ENCODE data around the gene SLC9A7.

The SLC9A7 gene

DNA sequence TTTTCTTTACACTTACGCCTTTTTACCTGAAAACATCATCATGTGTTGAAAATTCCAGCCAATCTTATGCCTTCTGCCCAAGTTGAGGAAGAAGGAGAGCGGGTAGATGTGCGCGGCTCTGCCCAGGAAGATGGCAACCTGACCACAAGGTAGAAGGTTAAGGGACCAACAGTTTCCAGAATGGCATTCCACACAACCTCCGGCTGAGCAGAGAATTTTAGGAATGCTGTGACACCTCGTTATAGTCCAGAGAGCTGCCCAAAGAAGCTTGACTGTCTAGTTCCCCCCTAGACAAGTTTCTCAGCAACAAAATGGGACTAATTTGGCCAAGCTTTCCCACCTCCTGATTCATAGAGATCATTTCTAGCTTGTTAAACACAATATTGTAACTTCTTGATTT lies 110.3 kb downstream of the SLC9A7 start:
- TF ChIP-seq, protein P1, sequence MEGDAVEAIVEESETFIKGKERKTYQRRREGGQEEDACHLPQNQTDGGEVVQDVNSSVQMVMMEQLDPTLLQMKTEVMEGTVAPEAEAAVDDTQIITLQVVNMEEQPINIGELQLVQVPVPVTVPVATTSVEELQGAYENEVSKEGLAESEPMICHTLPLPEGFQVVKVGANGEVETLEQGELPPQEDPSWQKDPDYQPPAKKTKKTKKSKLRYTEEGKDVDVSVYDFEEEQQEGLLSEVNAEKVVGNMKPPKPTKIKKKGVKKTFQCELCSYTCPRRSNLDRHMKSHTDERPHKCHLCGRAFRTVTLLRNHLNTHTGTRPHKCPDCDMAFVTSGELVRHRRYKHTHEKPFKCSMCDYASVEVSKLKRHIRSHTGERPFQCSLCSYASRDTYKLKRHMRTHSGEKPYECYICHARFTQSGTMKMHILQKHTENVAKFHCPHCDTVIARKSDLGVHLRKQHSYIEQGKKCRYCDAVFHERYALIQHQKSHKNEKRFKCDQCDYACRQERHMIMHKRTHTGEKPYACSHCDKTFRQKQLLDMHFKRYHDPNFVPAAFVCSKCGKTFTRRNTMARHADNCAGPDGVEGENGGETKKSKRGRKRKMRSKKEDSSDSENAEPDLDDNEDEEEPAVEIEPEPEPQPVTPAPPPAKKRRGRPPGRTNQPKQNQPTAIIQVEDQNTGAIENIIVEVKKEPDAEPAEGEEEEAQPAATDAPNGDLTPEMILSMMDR (IDR thresholded peaks at IDR 0.05; ENCODE audit: borderline replicate concordance, control extremely low read depth, extremely low read depth, insufficient read depth, missing control alignments) = no peak
- DNase-seq (ENCODE audit: low spot score) = no peak
- in situ Hi-C loops (cut with MboI; ENCODE audit: low sequenced_read_pairs, unreplicated experiment) = no loop called here

DNA sequence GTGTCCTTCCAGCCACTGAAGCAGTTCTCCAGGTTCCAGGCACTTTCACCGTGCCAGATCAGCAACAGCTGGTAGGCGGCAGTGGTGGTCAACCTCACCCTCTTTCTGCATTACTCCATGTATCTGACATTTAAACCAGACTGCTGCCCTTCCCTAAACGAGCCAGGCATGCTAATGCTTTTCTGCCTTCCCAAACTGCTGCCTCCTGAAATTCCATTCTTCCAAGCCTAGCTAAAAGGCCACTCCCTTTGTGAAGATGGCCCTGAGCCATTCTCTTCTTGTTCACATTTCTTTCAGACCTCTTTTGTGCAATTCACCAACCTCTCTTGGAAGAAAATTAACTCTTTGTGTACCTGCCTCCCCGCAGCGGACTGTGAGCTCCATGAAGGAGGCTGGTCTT lies 111.7 kb downstream of the SLC9A7 start:
- in situ Hi-C loops (cut with MboI; ENCODE audit: low sequenced_read_pairs, unreplicated experiment) = no loop called here
- TF ChIP-seq, protein P1 (IDR thresholded peaks at IDR 0.05; ENCODE audit: borderline replicate concordance, control extremely low read depth, extremely low read depth, insufficient read depth, missing control alignments) = no peak
- no peak for DNase-seq (ENCODE audit: low spot score)

DNA sequence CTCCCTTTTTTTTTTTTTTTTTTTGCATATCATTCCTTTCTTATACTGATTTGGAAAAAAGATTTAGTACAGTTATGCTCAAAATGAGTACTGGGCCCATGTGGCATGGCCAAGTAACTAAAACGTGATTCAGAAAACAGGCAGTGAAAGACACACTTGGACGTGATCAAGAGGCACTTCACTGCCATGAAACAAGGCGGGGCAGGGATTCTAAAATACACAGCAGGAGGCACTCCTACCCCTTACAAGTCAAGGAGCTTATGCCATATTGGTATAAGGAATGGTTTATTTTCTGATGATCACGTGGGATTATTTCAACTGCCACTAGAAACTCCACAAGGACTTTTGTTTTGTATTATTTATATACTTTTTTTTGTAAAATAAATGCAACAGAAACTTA lies 113.3 kb downstream of the SLC9A7 start:
- TF ChIP-seq, protein P1 (IDR thresholded peaks at IDR 0.05; ENCODE audit: borderline replicate concordance, control extremely low read depth, extremely low read depth, insufficient read depth, missing control alignments) = no peak
- DNase-seq (ENCODE audit: low spot score) = no peak
- in situ Hi-C loops (cut with MboI; ENCODE audit: low sequenced_read_pairs, unreplicated experiment) = no loop called here

DNA sequence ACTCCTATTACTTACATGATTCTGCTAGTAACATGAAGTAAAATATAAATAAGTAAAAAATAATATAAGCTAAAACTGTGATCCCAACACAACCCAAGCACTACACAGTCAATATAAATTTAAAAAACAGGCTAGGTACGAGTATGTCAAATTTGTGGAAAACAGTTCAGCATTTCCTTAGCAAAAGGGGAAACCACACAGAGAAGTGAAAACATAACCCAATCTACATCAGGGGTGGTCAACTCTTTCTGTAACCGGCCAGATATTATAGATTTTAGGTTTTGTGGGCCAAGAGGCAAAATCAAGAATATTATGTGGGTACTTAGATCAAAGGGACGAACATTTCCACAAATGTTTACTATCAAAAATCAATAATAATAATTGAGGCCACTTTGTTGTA lies 115.3 kb downstream of the SLC9A7 start:
- TF ChIP-seq, protein P1 (IDR thresholded peaks at IDR 0.05; ENCODE audit: borderline replicate concordance, control extremely low read depth, extremely low read depth, insufficient read depth, missing control alignments) = no peak
- in situ Hi-C loops (cut with MboI; ENCODE audit: low sequenced_read_pairs, unreplicated experiment) = no loop called here
- DNase-seq (ENCODE audit: low spot score) = no peak

DNA sequence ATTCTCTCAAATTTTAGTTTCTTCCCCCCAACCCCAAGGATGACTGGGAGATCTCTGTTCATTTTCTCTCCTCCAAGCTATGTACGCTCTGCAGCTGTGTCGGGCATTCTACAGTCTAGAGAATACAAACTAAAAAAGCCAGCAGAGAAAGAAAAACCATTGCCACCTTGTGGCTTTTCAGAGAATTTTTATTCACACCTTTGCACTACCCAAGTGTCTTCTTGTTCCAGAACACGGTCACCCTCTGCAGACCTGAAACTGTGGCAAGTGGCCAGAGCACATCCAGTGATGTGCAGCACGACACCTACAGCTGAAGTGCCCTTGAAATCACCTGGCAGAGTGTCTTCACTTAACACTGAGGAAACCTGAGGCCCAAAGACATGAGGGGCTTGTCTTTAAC lies 116.8 kb downstream of the SLC9A7 start:
- TF ChIP-seq, protein P1 (IDR thresholded peaks at IDR 0.05; ENCODE audit: borderline replicate concordance, control extremely low read depth, extremely low read depth, insufficient read depth, missing control alignments) = peak; percentile 3
- in situ Hi-C loops (cut with MboI; ENCODE audit: low sequenced_read_pairs, unreplicated experiment) = no loop called here
- no peak for DNase-seq (ENCODE audit: low spot score)

DNA sequence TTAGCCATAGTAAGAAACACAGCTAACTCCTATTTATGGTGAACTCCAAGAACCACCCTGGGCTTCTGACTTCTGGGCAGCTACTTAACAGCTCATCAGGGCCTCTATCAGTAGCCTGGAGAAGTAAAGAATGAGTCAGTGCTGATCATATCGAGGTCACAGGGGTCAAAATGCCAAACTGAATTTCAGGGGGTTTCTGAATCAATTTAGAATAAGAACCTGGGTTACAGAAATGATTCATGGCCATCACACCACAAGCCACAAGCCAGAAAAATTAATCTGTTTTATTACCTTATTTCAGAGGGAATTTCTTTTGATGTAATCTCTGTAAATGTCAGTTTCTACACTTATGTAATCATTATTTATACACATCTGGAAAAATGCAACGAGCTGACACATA lies 121.0 kb downstream of the SLC9A7 start:
- DNase-seq (ENCODE audit: low spot score) = no peak
- TF ChIP-seq, protein P1 (IDR thresholded peaks at IDR 0.05; ENCODE audit: borderline replicate concordance, control extremely low read depth, extremely low read depth, insufficient read depth, missing control alignments) = no peak
- in situ Hi-C loops (cut with MboI; ENCODE audit: low sequenced_read_pairs, unreplicated experiment) = loop anchor here (10.0 kb wide), 1 partner anchor 63 kb away; the partner anchor contains the start of gene CHST7

DNA sequence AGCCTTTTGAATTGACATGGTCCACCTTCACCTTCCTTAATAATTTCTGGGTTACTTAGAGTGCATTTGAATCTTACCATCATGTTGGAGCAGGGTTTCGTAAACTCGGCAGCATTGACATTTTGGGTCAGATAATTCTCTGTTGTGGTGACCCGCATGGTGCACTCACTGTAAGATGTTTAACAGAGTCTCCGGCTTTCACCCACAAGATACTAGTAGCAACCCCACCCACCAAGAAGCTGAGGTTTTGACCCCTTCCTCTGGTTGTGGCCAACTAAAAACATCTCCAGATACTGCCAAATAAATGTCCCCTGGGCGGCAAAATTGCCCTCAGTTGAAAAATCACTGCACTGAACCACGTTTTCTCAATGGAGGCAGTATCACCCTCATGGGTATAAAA lies 122.7 kb downstream of the SLC9A7 start:
- DNase-seq (ENCODE audit: low spot score) = no peak
- in situ Hi-C loops (cut with MboI; ENCODE audit: low sequenced_read_pairs, unreplicated experiment) = loop anchor here (10.0 kb wide), 1 partner anchor 61 kb away; the partner anchor contains the start of gene CHST7
- TF ChIP-seq, protein P1 (IDR thresholded peaks at IDR 0.05; ENCODE audit: borderline replicate concordance, control extremely low read depth, extremely low read depth, insufficient read depth, missing control alignments) = no peak
